HFFc6 (cell line): ENCODE data around the gene KDM2A. TPM values are rescaled to one million over a fixed set of nuclear protein-coding genes. Genes with fewer than 3 reads are reported as not detected.

Source experiments
- DNase-seq: peaks from one replicate; pipeline ENCODE4 v3.0.0-alpha.2; 2018
- H3K27ac Mint-ChIP-seq: 2 replicates; pipeline ENCODE4 v1.8.0; 2020; ENCODE audit warnings: mild to moderate bottlenecking, mixed read lengths
- H3K27me3 Mint-ChIP-seq: 2 replicates; pipeline ENCODE4 v1.8.0; 2021; ENCODE audit warnings: mild to moderate bottlenecking, moderate library complexity, mixed read lengths; ENCODE audit not compliant: insufficient read depth
- H3K36me3 Mint-ChIP-seq: 2 replicates; pipeline ENCODE4 v1.8.0; 2021; ENCODE audit warnings: low read depth, mixed read lengths
- H3K4me1 Mint-ChIP-seq: 2 replicates; pipeline ENCODE4 v1.8.0; 2020; ENCODE audit warnings: low read depth, mixed read lengths
- H3K4me3 Mint-ChIP-seq: 2 replicates; pipeline ENCODE4 v1.8.0; 2020; ENCODE audit warnings: mild to moderate bottlenecking, moderate library complexity, mixed read lengths
- H3K9me3 Mint-ChIP-seq: 2 replicates; pipeline ENCODE4 v1.8.0; 2020; ENCODE audit warnings: mild to moderate bottlenecking, mixed read lengths
- long read RNA-seq: library from polyadenylated mRNA; unstranded; transcript quantifications from one replicate; pipeline ENCODE4 v2.0.0, GENCODE V29; 2019
- total RNA-seq, 6 experiments: library from RNA; stranded (reverse); fragmentation: NEBNext Ultra II Directional; extraction: Animal tissue kit (Norgen Biotek cat#: 25700); gene quantifications; 2 replicates in 1 of 6; 3 replicates in 5 of 6; pipeline ENCODE4 v1.2.3, GENCODE V29; 2021
- TF ChIP-seq, protein P1 (sequence below): fragments of 200-600 bp; sonication (generic); IDR thresholded peaks from 2 replicates; pipeline ENCODE4 v1.5.0; 2021; ENCODE audit warnings: antibody characterized with exemption, mild to moderate bottlenecking

Gene KDM2A
- total RNA-seq = 10 to 100 TPM; 46.1 to 55.0 (median 49.7) TPM
- long read RNA-seq, transcript KDM2A-212 (10 exons, 3,651 nt) = major isoform, 6 of 20 reads
- long read RNA-seq, partial matches to known transcripts = 5 of 20 reads
- long read RNA-seq, other reads (novel, unspliced or antisense) = 9 of 20 reads

DNA sequence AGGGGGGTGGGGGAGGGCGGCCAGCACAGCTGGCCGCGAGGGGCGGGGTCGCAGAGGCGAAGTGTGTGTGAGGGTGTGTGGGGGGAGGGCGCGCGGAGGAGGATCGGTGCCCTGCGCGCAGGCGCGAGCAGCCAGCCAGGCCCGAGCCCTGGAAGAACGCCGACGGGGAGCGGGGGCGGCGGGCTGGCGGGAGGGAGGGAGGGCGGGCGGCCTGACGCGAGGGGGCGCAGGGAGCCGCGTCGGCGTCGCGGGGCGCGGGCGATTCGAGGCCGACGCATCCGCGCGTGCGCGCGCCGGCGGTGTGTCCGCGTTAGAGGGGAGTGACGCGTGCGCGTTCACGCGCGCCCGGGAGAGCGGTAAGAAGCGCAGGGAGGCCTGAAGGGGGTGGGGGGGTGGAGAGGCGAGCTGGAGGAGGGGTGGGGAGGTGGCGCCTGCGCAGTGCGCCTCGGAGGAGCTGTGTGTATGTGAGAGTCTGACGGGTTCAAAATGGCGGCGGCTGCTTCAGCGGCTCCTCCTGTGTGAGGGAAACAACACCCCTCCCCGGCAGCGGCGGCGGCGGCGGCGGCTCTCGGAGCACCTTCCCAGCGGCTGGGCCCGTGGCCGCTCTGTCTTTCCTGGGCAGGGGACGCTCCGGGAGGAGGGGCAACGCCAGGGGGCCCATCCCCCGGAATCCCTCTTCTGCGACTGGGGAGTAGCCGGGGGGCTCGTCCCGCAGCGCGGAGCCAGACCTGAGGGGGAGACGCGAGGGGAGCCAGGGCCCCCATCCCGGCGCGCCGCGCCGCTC is at the start of gene KDM2A:
Gene KDM2A (plus strand): TSS at position 463 of the 784 bp plus-strand sequence. CDS start 2,054 bp downstream, outside the sequence.
- Mint-ChIP-seq H3K36me3 (peaks cover 22% of the 10 kb centered on the region), H3K27ac (peak within 1 kb of the TSS; percentile 94), H3K4me1 (peaks cover 22% of the 10 kb centered on the region), H3K4me3 (peak within 1 kb of the TSS; percentile 98), H3K27me3 (no peaks in the 10 kb centered on the region; the same call in 1 of the 2 replicates), H3K9me3 (no peaks in the 10 kb centered on the region)
- DNase-seq = peak; percentile 96
- TF ChIP-seq, protein P1, sequence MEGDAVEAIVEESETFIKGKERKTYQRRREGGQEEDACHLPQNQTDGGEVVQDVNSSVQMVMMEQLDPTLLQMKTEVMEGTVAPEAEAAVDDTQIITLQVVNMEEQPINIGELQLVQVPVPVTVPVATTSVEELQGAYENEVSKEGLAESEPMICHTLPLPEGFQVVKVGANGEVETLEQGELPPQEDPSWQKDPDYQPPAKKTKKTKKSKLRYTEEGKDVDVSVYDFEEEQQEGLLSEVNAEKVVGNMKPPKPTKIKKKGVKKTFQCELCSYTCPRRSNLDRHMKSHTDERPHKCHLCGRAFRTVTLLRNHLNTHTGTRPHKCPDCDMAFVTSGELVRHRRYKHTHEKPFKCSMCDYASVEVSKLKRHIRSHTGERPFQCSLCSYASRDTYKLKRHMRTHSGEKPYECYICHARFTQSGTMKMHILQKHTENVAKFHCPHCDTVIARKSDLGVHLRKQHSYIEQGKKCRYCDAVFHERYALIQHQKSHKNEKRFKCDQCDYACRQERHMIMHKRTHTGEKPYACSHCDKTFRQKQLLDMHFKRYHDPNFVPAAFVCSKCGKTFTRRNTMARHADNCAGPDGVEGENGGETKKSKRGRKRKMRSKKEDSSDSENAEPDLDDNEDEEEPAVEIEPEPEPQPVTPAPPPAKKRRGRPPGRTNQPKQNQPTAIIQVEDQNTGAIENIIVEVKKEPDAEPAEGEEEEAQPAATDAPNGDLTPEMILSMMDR = peak; percentile 72

DNA sequence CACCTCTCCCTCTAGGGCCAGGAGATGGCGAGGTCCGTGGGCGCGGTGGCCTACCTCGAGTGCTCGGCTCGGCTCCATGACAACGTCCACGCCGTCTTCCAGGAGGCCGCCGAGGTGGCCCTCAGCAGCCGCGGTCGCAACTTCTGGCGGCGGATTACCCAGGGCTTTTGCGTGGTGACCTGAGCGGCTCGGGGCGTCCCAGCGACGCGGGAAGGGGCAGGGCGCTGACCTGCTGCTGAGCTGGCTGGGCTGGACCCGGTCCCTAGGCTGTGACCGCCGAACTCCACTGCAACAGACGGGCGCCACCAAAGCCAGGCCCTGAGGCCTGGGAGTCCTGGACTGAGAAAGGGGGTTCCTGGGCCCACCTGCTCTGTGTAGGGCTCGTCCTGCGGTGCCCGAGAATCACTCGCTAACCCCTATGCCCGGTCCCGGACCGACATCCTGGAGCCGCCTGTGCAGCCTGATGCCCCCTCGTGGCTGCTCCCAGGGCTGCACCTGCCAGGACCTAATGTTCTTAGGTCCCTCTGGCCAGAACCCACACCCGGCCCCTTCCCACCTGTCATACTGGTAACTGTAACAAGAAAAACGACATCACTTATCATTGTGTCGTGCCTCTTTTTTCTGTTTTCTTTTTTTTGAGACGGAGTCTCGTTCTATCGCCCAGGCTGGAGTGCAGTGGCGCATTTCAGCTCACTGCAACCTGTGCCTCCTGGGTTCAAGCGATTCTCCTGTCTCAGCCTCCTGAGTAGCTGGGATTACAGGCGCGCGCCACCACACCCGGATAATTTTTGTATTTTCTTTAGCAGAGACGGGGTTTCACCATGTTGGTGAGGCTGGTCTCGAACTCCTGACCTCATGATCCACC is 47.4 kb upstream of the KDM2A start:
- no peak for DNase-seq
- Mint-ChIP-seq H3K27ac (no peak overlapping the region), H3K4me1 (no peaks in the 10 kb centered on the region), H3K4me3 (no peak overlapping the region), H3K27me3 (peaks cover 13% of the 10 kb centered on the region; the same call in 1 of the 2 replicates), H3K36me3 (no peaks in the 10 kb centered on the region), H3K9me3 (no peaks in the 10 kb centered on the region)
- TF ChIP-seq, protein P1 = peak; percentile 86

DNA sequence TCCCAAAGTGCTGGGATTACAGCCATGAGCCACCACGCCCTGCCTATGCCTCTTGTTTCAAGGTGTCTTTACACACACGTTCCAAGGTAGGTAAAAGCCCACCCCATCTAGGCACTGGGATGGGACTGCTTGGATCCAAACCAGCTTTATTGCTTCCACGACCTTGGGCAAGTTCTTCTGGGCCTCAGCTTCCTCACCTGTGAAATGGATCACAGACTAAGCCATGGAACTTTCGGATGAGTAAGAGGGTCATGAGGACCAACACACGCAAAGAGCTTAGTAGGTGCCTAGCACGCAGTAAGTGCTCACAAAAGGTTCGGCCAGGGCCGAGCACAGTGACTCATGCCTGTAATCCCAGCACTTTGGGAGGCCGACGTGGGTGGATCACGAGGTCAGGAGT is 46.8 kb upstream of the KDM2A start:
- Mint-ChIP-seq H3K27me3 (peaks cover 11% of the 10 kb centered on the region; the same call in 1 of the 2 replicates), H3K4me3 (no peak overlapping the region), H3K36me3 (no peaks in the 10 kb centered on the region), H3K27ac (no peak overlapping the region), H3K9me3 (no peaks in the 10 kb centered on the region), H3K4me1 (no peaks in the 10 kb centered on the region)
- no peak for DNase-seq
- TF ChIP-seq, protein P1 = no peak

DNA sequence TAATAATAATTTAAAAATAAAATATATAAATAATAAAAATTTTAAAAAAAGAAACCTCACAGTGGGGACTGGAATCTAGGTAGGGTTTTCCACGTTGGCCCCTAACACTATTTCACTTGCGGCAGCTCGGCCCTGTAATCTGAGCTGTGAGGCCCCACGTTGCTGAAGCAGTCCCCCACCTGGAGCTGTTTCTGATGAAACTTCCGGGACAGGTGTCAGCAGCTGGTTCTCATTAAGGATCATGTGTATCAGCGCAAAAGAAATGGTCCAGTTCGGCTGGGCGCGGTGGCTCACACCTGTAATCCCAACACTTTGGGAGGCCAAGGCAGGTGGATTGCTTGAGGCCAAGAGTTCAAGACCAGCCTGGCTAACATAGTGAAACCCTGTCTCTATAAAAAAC is 45.2 kb upstream of the KDM2A start:
- no peak for DNase-seq
- H3K36me3 Mint-ChIP-seq = no peaks in the 10 kb centered on the region
- no peak overlapping the region for H3K27ac Mint-ChIP-seq
- H3K4me3 Mint-ChIP-seq = no peak overlapping the region
- H3K27me3 Mint-ChIP-seq = peaks cover 9% of the 10 kb centered on the region
- peaks cover 8% of the 10 kb centered on the region for H3K4me1 Mint-ChIP-seq
- TF ChIP-seq, protein P1 = no peak
- no peaks in the 10 kb centered on the region for H3K9me3 Mint-ChIP-seq

DNA sequence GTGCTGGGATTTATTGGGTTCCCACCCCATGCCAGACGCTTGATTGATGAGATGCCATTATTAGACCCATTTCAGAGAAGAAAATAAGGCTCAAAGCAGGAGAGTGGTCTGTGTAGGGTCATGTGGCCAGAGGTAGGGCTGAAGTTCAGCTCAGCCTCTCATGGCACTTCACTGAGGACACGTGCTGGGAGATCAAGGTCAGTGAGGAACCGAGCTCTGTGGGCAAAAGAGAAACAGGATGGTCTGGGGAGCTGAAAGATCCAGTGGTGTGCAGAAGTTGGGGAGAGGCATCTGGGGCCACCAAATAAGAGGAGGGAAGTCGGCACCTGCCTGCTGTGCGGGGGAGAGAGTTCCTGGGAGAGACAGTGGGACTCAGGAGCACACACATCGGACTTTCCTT is 42.9 kb upstream of the KDM2A start:
- no peaks in the 10 kb centered on the region for H3K9me3 Mint-ChIP-seq
- H3K4me3 Mint-ChIP-seq = no peak overlapping the region
- DNase-seq = no peak
- peaks cover 13% of the 10 kb centered on the region for H3K4me1 Mint-ChIP-seq
- H3K36me3 Mint-ChIP-seq = no peaks in the 10 kb centered on the region
- no peak overlapping the region for H3K27ac Mint-ChIP-seq
- H3K27me3 Mint-ChIP-seq = peaks cover 7% of the 10 kb centered on the region
- TF ChIP-seq, protein P1 = no peak
